ENCODE measurements around the gene CACNA1D. TPM values are rescaled to one million over a fixed set of nuclear protein-coding genes. Genes with fewer than 3 reads are reported as not detected.

CACNA1D gene
- total RNA-seq, 1 donor from 2014 or later, result 1.1 TPM

DNA sequence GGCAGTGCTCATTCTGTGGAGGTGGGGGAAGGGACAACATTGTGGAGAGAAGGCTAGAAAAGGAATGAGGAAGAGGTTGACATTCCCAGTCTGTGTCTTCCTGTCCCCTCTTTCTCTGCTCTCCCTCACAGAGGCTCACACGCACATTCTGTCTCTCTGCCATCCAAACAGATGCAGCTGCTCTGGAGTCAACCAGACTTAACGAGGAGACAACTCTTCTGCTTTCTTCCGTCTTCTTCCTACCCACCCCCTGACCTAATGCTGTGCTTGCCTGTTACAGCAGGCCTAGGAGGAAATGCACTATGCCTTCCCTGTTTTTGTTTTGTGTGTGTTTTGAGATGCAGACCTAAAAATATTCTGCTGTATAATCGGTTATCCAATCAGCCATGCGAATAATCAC is 121.9 kb downstream of the CACNA1D start:
- H3K4me3 Mint-ChIP-seq, result no peak overlapping the region
- no peaks in the 10 kb centered on the region for H3K36me3 Mint-ChIP-seq (ENCODE audit: low read depth)
- TF ChIP-seq, protein P1, sequence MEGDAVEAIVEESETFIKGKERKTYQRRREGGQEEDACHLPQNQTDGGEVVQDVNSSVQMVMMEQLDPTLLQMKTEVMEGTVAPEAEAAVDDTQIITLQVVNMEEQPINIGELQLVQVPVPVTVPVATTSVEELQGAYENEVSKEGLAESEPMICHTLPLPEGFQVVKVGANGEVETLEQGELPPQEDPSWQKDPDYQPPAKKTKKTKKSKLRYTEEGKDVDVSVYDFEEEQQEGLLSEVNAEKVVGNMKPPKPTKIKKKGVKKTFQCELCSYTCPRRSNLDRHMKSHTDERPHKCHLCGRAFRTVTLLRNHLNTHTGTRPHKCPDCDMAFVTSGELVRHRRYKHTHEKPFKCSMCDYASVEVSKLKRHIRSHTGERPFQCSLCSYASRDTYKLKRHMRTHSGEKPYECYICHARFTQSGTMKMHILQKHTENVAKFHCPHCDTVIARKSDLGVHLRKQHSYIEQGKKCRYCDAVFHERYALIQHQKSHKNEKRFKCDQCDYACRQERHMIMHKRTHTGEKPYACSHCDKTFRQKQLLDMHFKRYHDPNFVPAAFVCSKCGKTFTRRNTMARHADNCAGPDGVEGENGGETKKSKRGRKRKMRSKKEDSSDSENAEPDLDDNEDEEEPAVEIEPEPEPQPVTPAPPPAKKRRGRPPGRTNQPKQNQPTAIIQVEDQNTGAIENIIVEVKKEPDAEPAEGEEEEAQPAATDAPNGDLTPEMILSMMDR (conservative IDR thresholded peaks at IDR 0.05), result no peak
- peaks cover 11% of the 10 kb centered on the region for H3K27me3 Mint-ChIP-seq (ENCODE audit: low read depth)
- no peak for DNase-seq (ENCODE audit: low read depth, low spot score)
- H3K9me3 Mint-ChIP-seq, result no peaks in the 10 kb centered on the region
- no peaks in the 10 kb centered on the region for H3K4me1 Mint-ChIP-seq
- no peak overlapping the region for H3K27ac Mint-ChIP-seq (ENCODE audit: unreplicated experiment)

- Mint-ChIP-seq H3K4me3 (no peak overlapping the region), H3K27ac (ENCODE audit: unreplicated experiment) (no peak overlapping the region), H3K9me3 (no peaks in the 10 kb centered on the region), H3K27me3 (ENCODE audit: low read depth) (peaks cover 12% of the 10 kb centered on the region), H3K4me1 (no peaks in the 10 kb centered on the region), H3K36me3 (ENCODE audit: low read depth) (no peaks in the 10 kb centered on the region)
- TF ChIP-seq, protein P1 (conservative IDR thresholded peaks at IDR 0.05), result no peak
- no peak for DNase-seq (ENCODE audit: low read depth, low spot score)
Observed at GRCh38 chr3:53616971-53617892, 122.8 kb downstream of the CACNA1D start.

- H3K4me3 Mint-ChIP-seq, result no peak overlapping the region
- no peaks in the 10 kb centered on the region for H3K36me3 Mint-ChIP-seq (ENCODE audit: low read depth)
- TF ChIP-seq, protein P1 (conservative IDR thresholded peaks at IDR 0.05), result no peak
- peaks cover 12% of the 10 kb centered on the region for H3K27me3 Mint-ChIP-seq (ENCODE audit: low read depth)
- DNase-seq (ENCODE audit: low read depth, low spot score), result no peak
- no peak overlapping the region for H3K27ac Mint-ChIP-seq (ENCODE audit: unreplicated experiment)
- no peaks in the 10 kb centered on the region for H3K9me3 Mint-ChIP-seq
- H3K4me1 Mint-ChIP-seq, result no peaks in the 10 kb centered on the region
Observed at GRCh38 chr3:53617893-53618523, 123.6 kb downstream of the CACNA1D start.

GRCh38 chr3:53618524-53618906 is 124.1 kb downstream of the CACNA1D start:
- Mint-ChIP-seq H3K27ac (ENCODE audit: unreplicated experiment) (no peak overlapping the region), H3K27me3 (ENCODE audit: low read depth) (peaks cover 12% of the 10 kb centered on the region), H3K4me1 (no peaks in the 10 kb centered on the region), H3K9me3 (no peaks in the 10 kb centered on the region), H3K4me3 (no peak overlapping the region), H3K36me3 (ENCODE audit: low read depth) (no peaks in the 10 kb centered on the region)
- TF ChIP-seq, protein P1 (conservative IDR thresholded peaks at IDR 0.05), result no peak
- no peak for DNase-seq (ENCODE audit: low read depth, low spot score)

DNA sequence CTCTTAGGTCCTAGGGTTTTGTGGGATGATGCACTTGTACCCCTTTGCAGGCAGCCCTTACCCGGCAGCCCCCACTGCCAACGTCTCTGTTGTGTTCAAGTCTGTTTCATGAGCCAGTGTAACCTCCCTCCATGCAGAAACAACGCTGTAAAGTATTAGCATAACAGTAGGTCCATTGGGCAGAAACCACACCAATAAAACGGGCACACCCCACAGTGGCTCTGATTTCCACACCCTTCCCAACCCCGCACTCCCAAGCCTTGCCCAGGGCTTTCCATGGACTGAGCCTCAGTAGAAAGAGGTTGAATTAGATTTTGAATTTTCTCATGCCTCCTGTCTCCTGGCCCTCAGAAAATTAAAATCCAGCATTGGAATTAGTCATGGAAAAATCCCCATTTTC is 124.5 kb downstream of the CACNA1D start:
- TF ChIP-seq, protein P1 (conservative IDR thresholded peaks at IDR 0.05), result no peak
- no peak overlapping the region for H3K27ac Mint-ChIP-seq (ENCODE audit: unreplicated experiment)
- H3K36me3 Mint-ChIP-seq (ENCODE audit: low read depth), result no peaks in the 10 kb centered on the region
- no peak overlapping the region for H3K4me3 Mint-ChIP-seq
- no peaks in the 10 kb centered on the region for H3K4me1 Mint-ChIP-seq
- H3K9me3 Mint-ChIP-seq, result no peaks in the 10 kb centered on the region
- DNase-seq (ENCODE audit: low read depth, low spot score), result no peak
- H3K27me3 Mint-ChIP-seq (ENCODE audit: low read depth), result peaks cover 12% of the 10 kb centered on the region

Measured in neural crest cell (in vitro differentiated cells).